Left lung (tissue), 10 donors: ENCODE data around the gene SYNGAP1. TPM values are rescaled to one million over a fixed set of nuclear protein-coding genes. Genes with fewer than 3 reads are reported as not detected.
"Not testable (repeated sequence)": the region's sequence is repeated elsewhere in the genome, so short reads cannot be mapped to it uniquely, and the experiment has no call there.

Experiments used
- ATAC-seq: fragments of 200-7000 bp; cut with Tn5 transposase; one replicate; pipeline ENCODE4 v1.9.1; 2020; ENCODE audit warnings: moderate library complexity
- DNase-seq, 4 donors: peaks; one replicate each; pipeline ENCODE4 v3.0.0-alpha.2; 2013 to 2020
- H3K27ac ChIP-seq, 2 donors: fragments of 200-600 bp; sonication (generic) in 1 of 2; one replicate each; pipeline versions ENCODE4 v1.5.0 to v1.8.0; 2020 to 2021
- H3K27me3 ChIP-seq, 2 donors: fragments of 200-600 bp; sonication (generic) in 1 of 2; one replicate each; pipeline versions ENCODE4 v1.5.0 to v1.8.0; 2020 to 2021
- H3K36me3 ChIP-seq, 2 donors: fragments of 200-600 bp; sonication (generic) in 1 of 2; one replicate each; pipeline versions ENCODE4 v1.5.0 to v1.8.0; 2020 to 2021
- H3K4me1 ChIP-seq, 2 donors: fragments of 200-600 bp; one replicate each; pipeline ENCODE4 v1.8.0; 2021
- H3K4me3 ChIP-seq, 2 donors: fragments of 200-600 bp; sonication (generic) in 1 of 2; one replicate each; pipeline versions ENCODE4 v1.5.0 to v1.8.0; 2020 to 2021; ENCODE audit warnings: mild to moderate bottlenecking in 1 of 2
- H3K9me3 ChIP-seq, 2 donors: fragments of 200-600 bp; sonication (generic) in 1 of 2; one replicate each; pipeline versions ENCODE4 v1.5.0 to v1.8.0; 2020 to 2021
- intact Hi-C, 2 donors: fragments of 100-400 bp; cut with DNase I; formaldehyde crosslinking; loops; one replicate each; pipeline versions ENCODE4 v1.11.2 to v1.14.2; 2022
- polyA plus RNA-seq, 6 donors: library from polyadenylated mRNA; unstranded; fragments of 120-200 nt; gene quantifications; one replicate each; pipeline ENCODE4 v1.2.1, GENCODE V29; 2013; ENCODE audit not compliant: insufficient read length in 6 of 6
- total RNA-seq, 2 donors: library from RNA; stranded (reverse); fragmentation: NEBNext Ultra II Directional; extraction: Animal tissue kit (Norgen Biotek cat#: 25700); gene quantifications; one replicate each; pipeline ENCODE4 v1.2.1, GENCODE V29; 2021
- TF ChIP-seq, protein P1 (sequence below), 2 donors: fragments of 200-600 bp; sonication (generic) in 1 of 2; IDR thresholded peaks; one replicate each; pipeline versions ENCODE4 v1.5.0 to v1.8.0; 2021; ENCODE audit warnings: antibody characterized with exemption in 2 of 2
- donor health status: DM: no; HTN: yes; CAD: no.
- donor health status: DM: no; HTN: no; CAD: no.

The SYNGAP1 gene
- total and polyA plus RNA-seq, 8 donors: 18.1 to 51.2 (median 44.6) TPM

DNA sequence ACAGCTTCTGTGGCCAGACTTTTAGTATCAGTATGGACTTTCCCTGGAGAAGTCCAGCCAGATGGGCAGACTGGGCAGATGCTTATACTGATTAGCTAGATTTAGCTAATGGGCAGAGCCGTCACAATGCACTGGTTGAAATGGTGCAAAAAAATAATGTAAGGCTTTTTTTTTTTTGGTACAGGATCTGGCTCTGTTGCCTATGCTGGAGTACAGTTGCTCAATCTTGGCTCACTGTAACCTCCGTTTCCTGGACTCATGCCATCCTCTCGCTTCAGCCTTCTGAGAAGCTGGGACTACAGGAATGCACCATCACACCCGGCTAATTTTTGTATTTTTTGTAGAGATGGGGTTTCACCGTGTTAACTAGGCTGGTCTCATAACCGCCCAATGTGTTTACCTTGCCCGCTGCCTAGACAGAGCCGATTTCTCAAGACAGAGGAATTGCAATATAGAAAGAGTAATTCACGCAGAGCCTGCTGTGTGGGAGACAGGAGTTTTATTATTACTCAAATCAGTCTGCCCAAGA, 44.7 kb upstream of the SYNGAP1 start:
- Histone ChIP-seq H3K36me3 (no peaks in the 10 kb centered on the region), H3K4me3 (no peak overlapping the region), H3K4me1 (peaks cover 18 to 34% of the 10 kb centered on the region in 2 donors), H3K27ac (peak overlapping the region; percentile 76 to 80), H3K9me3 (no peaks in the 10 kb centered on the region), H3K27me3 (no peaks in the 10 kb centered on the region)
- intact Hi-C loops: no loop called here
- TF ChIP-seq, protein P1, sequence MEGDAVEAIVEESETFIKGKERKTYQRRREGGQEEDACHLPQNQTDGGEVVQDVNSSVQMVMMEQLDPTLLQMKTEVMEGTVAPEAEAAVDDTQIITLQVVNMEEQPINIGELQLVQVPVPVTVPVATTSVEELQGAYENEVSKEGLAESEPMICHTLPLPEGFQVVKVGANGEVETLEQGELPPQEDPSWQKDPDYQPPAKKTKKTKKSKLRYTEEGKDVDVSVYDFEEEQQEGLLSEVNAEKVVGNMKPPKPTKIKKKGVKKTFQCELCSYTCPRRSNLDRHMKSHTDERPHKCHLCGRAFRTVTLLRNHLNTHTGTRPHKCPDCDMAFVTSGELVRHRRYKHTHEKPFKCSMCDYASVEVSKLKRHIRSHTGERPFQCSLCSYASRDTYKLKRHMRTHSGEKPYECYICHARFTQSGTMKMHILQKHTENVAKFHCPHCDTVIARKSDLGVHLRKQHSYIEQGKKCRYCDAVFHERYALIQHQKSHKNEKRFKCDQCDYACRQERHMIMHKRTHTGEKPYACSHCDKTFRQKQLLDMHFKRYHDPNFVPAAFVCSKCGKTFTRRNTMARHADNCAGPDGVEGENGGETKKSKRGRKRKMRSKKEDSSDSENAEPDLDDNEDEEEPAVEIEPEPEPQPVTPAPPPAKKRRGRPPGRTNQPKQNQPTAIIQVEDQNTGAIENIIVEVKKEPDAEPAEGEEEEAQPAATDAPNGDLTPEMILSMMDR (IDR thresholded peaks at IDR 0.05): no peak
- ATAC-seq: peak; percentile 90
- peak in 3 of 4 donors; percentile 80 to 93 (median 89) for DNase-seq

DNA sequence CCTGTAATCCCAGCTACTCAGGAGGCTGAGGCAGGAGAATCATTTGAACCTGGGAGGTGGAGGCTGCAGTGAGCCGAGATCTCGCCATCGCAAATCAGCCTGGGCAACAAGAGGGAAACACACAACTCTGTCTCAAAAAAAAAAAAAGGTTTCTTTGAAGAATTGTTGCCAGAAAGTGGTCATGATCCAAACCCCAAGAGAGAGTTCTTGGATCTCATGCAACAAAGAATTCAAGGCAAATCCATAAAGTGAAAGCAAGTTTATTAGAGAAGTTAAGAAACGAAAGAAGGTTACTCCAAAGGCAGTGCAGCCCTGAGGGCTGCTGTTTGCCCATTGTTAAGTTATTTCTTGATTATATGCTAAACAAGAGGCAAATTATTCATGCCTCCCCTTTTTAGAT, 42.7 kb upstream of the SYNGAP1 start:
- TF ChIP-seq, protein P1 (IDR thresholded peaks at IDR 0.05): no peak
- H3K4me1 ChIP-seq: peaks cover 18 to 34% of the 10 kb centered on the region in 2 donors
- no peak overlapping the region for H3K27ac ChIP-seq
- no peaks in the 10 kb centered on the region for H3K36me3 ChIP-seq
- H3K9me3 ChIP-seq: no peaks in the 10 kb centered on the region
- no peak for DNase-seq
- ATAC-seq: no peak
- no peaks in the 10 kb centered on the region for H3K27me3 ChIP-seq
- intact Hi-C loops: no loop called here
- H3K4me3 ChIP-seq: no peak overlapping the region

DNA sequence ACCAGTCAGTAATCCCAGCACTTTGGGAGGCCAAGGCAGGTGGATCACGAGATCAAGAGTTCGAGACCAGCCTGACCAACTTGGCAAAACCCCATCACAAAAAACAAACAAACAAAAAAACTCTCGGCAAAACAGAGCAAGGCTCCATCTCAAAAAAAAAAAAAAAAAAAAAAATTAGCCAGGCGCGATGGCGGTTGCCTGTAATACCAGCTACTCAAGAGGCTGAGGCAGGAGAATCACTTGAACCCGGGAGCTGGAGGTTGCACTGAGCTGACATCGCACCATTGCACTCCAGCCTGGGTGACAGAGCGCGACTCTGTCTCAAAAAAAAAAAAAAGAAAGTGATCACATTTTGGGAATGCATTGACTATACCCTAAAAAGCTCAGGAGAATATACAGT, 40.7 kb upstream of the SYNGAP1 start:
- H3K27ac ChIP-seq, H3K27me3 ChIP-seq, H3K36me3 ChIP-seq, H3K9me3 ChIP-seq, H3K4me3 ChIP-seq, intact Hi-C loops, ATAC-seq, DNase-seq: not testable (repeated sequence)
- peaks cover 15 to 21% of the 10 kb centered on the region in 2 donors for H3K4me1 ChIP-seq

DNA sequence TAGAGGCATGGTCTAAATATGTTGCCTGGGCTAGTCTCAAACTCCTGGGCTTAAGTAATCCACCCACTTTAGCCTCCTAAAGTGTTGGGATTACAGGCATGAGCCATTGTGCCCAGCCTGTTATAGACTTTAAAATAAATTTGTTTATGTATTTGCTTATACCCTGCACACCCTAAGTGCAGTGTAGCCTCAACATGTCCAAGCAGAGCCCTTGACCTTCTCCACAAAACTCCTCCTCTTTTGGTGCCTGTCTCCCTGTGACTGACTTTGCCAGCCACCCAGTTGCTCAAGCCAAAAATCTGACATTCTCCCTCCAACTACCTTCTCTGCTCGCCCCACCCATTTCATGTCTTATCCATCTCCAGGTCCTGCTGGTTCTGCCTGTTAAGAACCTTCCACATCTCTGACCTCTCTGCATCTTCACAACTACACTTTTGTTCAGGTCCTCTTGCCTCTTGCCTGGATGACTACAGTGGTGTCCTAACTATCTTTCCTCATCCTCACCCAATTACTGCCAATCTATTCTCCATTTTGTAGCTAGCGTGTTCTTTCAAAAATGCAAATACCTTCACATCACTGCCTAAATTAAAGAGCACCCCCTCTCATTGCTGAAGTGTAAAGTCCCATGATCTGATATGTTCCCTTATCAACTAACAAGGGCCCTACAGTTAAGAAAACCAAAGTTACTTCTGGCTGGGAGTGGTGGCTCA, 39.4 kb upstream of the SYNGAP1 start:
- DNase-seq (no peak), ATAC-seq (no peak)
- H3K9me3 ChIP-seq: no peaks in the 10 kb centered on the region
- H3K27me3 ChIP-seq: no peaks in the 10 kb centered on the region
- no peak overlapping the region for H3K4me3 ChIP-seq
- H3K27ac ChIP-seq: no peak overlapping the region
- TF ChIP-seq, protein P1 (IDR thresholded peaks at IDR 0.05): no peak
- intact Hi-C loops: no loop called here
- H3K36me3 ChIP-seq: no peaks in the 10 kb centered on the region
- H3K4me1 ChIP-seq: peaks cover 5 to 8% of the 10 kb centered on the region in 2 donors

DNA sequence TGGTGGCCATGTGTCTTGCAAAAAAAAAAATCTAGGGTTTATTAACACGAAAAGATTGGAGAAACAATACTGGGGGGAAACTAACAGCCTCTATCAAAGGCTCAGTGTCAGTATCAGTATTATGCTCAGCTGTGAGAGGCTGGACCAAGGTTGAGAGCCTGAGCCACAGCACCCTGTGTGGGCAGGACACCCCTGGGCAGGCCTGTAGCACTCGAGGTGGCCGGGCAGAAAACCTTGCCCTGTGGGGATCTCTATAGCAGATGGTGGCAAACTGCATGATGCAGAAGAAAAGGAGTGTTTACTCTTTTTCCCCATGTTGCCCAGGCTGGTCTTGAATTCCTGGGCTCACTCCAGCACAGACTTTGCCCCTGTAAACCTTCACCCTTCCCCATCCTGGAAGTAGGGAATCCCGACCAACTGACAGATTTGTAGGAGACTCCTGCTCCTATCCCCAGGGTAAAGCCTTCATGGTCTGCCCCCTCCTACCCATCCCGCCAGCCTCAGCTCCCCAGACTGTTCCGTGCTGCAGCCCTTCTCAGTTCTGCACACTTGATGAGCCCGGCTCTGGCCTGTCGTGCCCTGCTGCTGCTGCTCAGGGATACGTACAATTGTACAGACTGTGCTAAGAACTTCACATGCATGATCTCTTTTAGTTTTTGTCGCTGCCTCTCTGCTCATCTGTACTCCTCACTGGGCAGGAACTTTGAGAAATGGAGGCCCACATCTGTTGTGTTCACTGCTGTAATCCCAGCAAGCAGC, 36.3 kb upstream of the SYNGAP1 start:
- Histone ChIP-seq H3K36me3 (no peaks in the 10 kb centered on the region), H3K27me3 (no peaks in the 10 kb centered on the region), H3K4me1 (no peaks in the 10 kb centered on the region), H3K27ac (no peak overlapping the region), H3K4me3 (no peak overlapping the region), H3K9me3 (no peaks in the 10 kb centered on the region)
- ATAC-seq (no peak), DNase-seq (no peak)
- TF ChIP-seq, protein P1 (IDR thresholded peaks at IDR 0.05): no peak
- intact Hi-C loops: no loop called here
